Prostate gland (tissue), 2 donors: ENCODE measurements around the gene LHB.
"Not testable (repeated sequence)": the region's sequence is repeated elsewhere in the genome, so short reads cannot be mapped to it uniquely, and the experiment has no call there.

Source experiments
- POLR2A ChIP-seq: fragments of 450-650 bp; IDR thresholded peaks from one replicate; pipeline ENCODE4 v1.6.1; 2016; ENCODE audit warnings: antibody characterized with exemption, mild to moderate bottlenecking
- POLR2AphosphoS5 ChIP-seq: sonication (generic); formaldehyde crosslinking; IDR thresholded peaks from one replicate; pipeline ENCODE4 v1.6.1; 2017; ENCODE audit warnings: antibody characterized with exemption
- TF ChIP-seq, protein P1 (sequence below), 4 experiments: fragments of 200-600 bp in 2 of 4; fragments of 450-650 bp in 2 of 4; sonication (generic) in 2 of 4; IDR thresholded peaks; 1 replicate in 3 of 4; 2 replicates in 1 of 4; pipeline ENCODE4 v1.5.1; 2016 to 2019; ENCODE audit warnings: antibody characterized with exemption in 4 of 4, mild to moderate bottlenecking in 2 of 4, moderate library complexity in 2 of 4

DNA sequence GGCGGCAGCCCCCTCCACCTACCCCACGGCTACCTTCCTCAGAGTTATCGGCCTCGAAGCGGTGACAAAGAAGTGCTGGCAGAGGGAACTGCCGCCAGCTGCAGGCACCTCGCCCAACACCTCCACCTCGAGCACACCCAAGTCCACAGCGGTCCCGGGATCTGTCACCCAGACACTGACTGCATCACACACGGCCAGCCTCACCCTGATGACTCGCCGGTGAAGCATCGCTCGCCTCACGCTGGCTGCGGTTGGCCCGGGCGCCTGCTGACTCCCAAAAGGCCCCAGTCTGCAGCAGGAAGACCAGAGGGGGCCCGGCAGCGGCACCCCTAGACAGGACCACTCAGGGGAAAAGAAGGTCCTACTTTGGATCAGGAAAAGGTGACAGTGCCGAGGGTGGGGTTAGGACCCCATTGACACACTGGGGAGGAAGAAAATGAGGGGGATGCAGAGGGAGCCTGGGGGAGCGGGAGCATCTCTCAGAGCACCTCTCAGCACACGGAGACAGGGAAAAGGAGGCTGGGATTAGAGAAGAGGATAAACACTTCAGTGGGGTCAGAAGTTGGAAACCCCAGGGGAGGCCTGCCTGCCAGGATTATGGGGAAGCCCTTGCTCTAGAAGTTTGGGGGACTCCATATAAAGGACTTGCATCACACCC lies 33.6 kb upstream of the LHB start:
- TF ChIP-seq, protein P1, sequence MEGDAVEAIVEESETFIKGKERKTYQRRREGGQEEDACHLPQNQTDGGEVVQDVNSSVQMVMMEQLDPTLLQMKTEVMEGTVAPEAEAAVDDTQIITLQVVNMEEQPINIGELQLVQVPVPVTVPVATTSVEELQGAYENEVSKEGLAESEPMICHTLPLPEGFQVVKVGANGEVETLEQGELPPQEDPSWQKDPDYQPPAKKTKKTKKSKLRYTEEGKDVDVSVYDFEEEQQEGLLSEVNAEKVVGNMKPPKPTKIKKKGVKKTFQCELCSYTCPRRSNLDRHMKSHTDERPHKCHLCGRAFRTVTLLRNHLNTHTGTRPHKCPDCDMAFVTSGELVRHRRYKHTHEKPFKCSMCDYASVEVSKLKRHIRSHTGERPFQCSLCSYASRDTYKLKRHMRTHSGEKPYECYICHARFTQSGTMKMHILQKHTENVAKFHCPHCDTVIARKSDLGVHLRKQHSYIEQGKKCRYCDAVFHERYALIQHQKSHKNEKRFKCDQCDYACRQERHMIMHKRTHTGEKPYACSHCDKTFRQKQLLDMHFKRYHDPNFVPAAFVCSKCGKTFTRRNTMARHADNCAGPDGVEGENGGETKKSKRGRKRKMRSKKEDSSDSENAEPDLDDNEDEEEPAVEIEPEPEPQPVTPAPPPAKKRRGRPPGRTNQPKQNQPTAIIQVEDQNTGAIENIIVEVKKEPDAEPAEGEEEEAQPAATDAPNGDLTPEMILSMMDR (IDR thresholded peaks at IDR 0.05): not testable (repeated sequence)
- TF ChIP-seq POLR2A, POLR2AphosphoS5: not testable (repeated sequence)
